T-helper 1 cell treated with Interleukin-12 subunit alpha and Interleukin-12 subunit beta and Interleukin-4 antibody, amounts not matched to agents 30 μg/mL and 1 μg/mL, for 36 hours (primary cell): Measurements from ENCODE around the gene TMEM181.
"Not testable (repeated sequence)": the region's sequence is repeated elsewhere in the genome, so short reads cannot be mapped to it uniquely, and the experiment has no call there.

ENCODE experiments used
- H3K27ac Mint-ChIP-seq: one replicate; pipeline ENCODE4 v1.8.0; 2021; ENCODE audit warnings: mild to moderate bottlenecking, mixed read lengths
- H3K27me3 Mint-ChIP-seq: one replicate; pipeline ENCODE4 v1.8.0; 2021; ENCODE audit warnings: low read depth, mixed read lengths
- H3K36me3 Mint-ChIP-seq: one replicate; pipeline ENCODE4 v1.8.0; 2021; ENCODE audit warnings: low read depth, mixed read lengths
- H3K4me1 Mint-ChIP-seq: one replicate; pipeline ENCODE4 v1.8.0; 2021; ENCODE audit warnings: low read depth, mixed read lengths
- H3K4me3 Mint-ChIP-seq: one replicate; pipeline ENCODE4 v1.8.0; 2021; ENCODE audit warnings: mild to moderate bottlenecking, moderate library complexity, mixed read lengths
- H3K9me3 Mint-ChIP-seq: one replicate; pipeline ENCODE4 v1.8.0; 2021; ENCODE audit warnings: mixed read lengths

TMEM181 gene

DNA sequence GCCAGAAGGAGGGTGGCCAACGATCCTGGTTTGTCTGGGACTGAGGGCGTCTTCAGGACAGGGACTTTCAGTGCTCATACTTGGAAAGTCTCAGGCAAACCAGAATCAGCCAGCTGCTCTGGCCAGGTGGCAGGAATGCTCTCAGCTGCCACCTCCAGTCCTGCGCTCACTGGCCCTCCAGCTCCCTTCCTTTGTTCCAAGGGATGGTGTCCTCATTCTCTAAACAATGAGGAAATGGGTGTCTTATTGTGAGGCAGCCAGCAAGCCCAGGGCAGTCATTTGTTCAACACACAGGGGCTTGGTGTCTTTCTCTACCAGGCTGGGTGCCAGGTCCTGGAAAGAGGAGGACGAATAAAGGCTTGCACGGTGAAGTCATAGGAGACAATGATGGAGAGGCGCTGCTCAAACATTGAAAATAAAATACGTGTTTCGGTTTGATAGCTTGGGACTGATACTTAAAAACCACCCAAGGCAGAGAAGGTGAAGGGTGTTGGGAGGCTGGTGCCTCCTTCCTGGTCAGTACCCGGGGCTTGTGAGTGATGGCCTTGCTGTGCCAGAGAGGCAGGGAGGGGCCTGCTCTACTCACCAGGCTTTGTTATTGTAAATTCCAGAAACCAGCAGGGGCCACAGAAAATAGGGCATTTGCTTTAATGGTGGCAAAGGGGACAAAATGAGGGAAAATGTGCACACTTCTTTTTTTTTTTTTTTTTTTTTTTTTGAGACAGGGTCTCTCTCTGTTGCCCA, 11.3 kb upstream of the TMEM181 start:
- H3K4me1 Mint-ChIP-seq: peaks cover 4% of the 10 kb centered on the region
- no peaks in the 10 kb centered on the region for H3K9me3 Mint-ChIP-seq
- H3K4me3 Mint-ChIP-seq: no peak overlapping the region
- H3K36me3 Mint-ChIP-seq: no peaks in the 10 kb centered on the region
- H3K27ac Mint-ChIP-seq: no peak overlapping the region
- H3K27me3 Mint-ChIP-seq: peaks cover 18% of the 10 kb centered on the region

DNA sequence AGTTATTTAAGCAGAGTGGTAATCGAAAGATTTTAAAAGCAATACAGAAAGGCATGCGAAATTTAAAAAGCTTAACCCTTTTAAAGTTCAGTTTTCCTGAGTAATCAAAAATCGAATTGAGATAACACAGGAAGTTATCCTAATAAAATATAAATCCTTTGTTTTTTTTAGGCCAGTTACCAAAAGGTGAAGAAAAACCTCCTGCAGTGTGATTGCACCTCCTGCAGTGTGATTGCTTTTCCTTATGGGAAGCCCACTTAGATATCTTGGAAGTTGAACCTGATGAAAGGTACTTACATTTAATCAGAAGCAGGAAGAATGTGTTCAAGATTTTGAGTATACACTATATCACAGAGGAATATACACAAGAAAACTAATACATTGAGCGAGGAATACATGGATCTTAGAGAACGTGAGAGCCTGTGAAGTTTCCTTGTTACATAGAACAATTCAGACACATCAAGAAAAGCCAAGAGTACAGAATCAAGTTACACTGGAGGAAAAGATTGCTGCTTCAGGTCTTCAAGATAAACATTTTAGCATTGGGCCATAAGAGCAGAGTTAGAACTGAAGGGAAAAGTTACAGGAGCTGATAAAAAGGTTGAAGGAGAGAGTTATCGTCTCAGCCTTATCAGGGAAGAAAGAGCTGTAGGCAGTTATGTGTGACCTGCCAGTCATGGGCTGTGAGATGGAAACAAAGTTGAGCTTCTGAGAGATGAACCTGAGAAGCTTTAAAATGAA, 7.7 kb upstream of the TMEM181 start:
- H3K4me1 Mint-ChIP-seq: peaks cover 4% of the 10 kb centered on the region
- H3K4me3 Mint-ChIP-seq: no peak overlapping the region
- H3K36me3 Mint-ChIP-seq: no peaks in the 10 kb centered on the region
- H3K9me3 Mint-ChIP-seq: no peaks in the 10 kb centered on the region
- no peak overlapping the region for H3K27ac Mint-ChIP-seq
- peaks cover 41% of the 10 kb centered on the region for H3K27me3 Mint-ChIP-seq

DNA sequence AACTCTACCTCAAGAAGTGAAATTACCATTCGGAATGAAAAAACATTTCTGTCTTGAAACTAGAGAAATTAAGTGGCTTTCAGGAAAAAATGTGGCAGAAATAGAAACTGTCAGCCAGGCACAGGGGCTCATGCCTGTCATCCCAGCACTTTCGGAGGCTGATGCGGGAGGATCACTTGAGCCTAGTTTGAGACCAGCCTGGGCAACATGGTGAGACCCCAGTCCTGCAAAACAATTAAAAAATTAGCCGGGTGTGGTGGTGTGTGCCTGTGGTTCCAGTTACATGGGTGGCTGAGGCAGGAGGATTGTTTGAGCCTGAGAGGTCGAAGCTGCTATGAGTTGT, 7.1 kb upstream of the TMEM181 start:
- no peaks in the 10 kb centered on the region for H3K9me3 Mint-ChIP-seq
- H3K36me3 Mint-ChIP-seq: no peaks in the 10 kb centered on the region
- no peak overlapping the region for H3K27ac Mint-ChIP-seq
- H3K4me1 Mint-ChIP-seq: peaks cover 4% of the 10 kb centered on the region
- H3K27me3 Mint-ChIP-seq: peaks cover 41% of the 10 kb centered on the region
- H3K4me3 Mint-ChIP-seq: no peak overlapping the region

DNA sequence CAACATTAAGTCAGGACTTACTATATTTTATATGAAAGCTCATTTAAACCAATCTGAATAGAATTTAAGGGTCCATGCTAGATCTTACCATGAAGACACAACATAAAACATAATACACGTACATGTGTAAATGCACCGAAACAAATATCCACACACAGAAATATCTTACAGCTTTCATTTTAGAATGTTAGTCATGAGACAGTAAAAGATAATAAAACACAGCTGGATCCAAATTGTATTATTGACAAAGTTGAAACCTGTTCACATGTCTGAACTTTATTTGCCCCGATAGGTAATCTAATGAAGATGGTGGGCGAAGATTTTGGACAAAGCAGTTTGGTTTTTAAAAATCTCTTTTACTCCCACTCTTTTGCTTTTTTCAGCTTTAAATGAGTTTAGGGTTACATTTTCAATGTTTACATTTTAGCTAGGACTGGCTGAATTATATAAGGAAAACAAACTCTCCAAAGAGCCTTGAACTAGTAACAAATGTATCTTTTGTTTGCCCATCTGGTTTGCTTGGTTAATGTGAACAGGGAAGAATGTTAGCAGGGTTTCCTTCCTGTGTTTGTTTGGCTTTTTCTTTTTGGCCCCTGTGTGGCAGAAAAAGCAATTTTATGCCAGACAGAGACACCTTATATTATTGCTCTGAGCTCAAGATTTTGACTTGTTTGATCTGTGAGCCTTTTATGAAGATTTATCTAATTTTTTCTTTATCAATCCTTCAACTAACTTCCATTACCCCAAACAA, 5.1 kb upstream of the TMEM181 start:
- Mint-ChIP-seq H3K27me3 (peaks cover 41% of the 10 kb centered on the region), H3K9me3 (no peaks in the 10 kb centered on the region), H3K36me3 (no peaks in the 10 kb centered on the region), H3K27ac (no peak overlapping the region), H3K4me3 (no peak overlapping the region), H3K4me1 (peaks cover 10% of the 10 kb centered on the region)

DNA sequence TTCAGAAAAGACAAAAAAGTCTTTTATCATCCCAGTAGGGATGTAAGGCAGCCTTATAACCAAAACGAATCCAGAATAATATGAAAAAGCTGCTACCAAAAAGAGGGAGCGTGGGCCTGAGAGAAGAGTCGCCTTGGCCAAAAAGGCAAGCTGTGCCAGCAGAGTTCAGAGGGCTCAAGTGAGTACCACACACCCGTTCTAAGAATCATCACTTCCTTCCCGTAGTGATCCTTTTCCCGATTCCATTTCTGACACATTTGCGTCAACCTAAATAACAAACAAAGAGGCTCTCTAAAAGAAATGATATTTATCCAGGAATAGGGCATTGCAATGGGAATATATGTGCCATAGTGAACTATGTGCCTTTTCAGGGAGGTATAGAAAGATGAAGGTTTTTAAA, 3.8 kb upstream of the TMEM181 start:
- H3K27ac Mint-ChIP-seq: no peak overlapping the region
- H3K9me3 Mint-ChIP-seq: no peaks in the 10 kb centered on the region
- H3K27me3 Mint-ChIP-seq: peaks cover 41% of the 10 kb centered on the region
- H3K4me3 Mint-ChIP-seq: no peak overlapping the region
- peaks cover 2% of the 10 kb centered on the region for H3K36me3 Mint-ChIP-seq
- peaks cover 15% of the 10 kb centered on the region for H3K4me1 Mint-ChIP-seq

GRCh38 chr6:158557110-158557509, 2.8 kb upstream of the TMEM181 start:
- H3K4me1 Mint-ChIP-seq: peaks cover 25% of the 10 kb centered on the region

DNA sequence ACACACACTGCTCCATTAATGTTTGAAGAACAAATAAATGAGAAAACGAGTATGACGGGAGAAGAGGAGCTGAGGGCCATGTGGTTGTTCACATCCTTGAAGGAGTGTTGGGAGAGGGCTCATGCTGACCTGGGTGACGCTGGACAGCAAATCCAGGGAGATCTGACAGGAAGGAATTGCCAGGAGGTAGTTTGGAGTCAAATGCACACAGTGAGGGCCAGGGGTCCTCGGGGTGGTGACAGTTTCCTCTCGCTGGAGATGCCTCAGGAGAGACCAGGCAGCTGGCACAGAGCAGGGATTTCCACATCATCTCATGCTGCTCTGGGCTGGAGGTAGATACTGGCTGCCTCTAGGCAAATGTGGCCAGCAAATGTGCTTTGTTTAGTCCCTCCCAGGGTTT, 2.0 kb upstream of the TMEM181 start:
- Mint-ChIP-seq H3K27me3 (peaks cover 30% of the 10 kb centered on the region), H3K27ac (no peak overlapping the region), H3K4me3 (no peak overlapping the region), H3K4me1 (peaks cover 26% of the 10 kb centered on the region), H3K36me3 (peaks cover 7% of the 10 kb centered on the region), H3K9me3 (no peaks in the 10 kb centered on the region)

More at GRCh38 chr6:158557110-158557509, 2.8 kb upstream of the TMEM181 start:
- not testable (repeated sequence) for H3K36me3 Mint-ChIP-seq, H3K9me3 Mint-ChIP-seq, H3K4me3 Mint-ChIP-seq, H3K27ac Mint-ChIP-seq
- peaks cover 36% of the 10 kb centered on the region for H3K27me3 Mint-ChIP-seq

DNA sequence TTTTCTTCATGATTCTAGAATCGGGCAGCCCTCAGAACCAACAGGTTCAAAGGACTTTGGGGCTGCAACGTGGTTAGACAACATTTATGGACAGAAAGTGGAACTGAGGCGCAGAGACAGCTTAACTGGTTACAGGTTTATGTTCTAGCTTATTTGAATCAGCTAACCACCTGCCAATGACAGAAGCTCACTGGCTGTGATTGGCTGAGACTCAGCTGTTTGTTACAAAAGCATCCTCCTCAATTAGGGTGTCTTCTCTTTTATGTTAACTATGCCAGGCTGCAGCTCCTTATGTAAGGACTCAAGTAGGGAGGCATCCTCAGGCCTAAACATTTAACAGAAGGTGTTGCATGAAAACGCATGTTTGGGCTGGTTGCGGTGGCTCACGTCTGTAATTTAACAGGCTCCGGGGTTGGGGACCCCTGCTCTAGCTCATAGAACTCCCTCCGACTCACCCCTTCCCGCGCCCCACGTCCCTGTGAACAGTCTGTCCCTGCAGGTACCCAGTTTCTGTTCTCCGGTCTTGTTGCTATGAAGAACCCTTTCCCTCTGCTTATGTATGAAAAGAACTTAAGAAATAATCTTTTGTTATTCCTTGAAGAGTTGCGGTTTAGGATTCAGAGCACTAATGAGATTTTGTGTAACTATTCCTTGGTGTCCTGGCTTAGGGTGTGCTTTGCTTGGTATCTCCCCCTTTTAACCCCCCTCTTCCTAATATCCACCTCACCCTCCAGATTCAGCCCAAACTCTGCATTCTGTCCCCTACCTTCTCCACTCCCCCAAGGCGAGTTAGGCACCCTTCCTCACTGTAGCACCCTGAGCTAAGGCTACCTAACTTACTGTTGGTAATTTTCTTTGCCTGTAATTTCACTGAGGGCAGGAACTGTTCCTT, 1.2 kb upstream of the TMEM181 start:
- H3K4me1 Mint-ChIP-seq: peaks cover 26% of the 10 kb centered on the region
- H3K36me3 Mint-ChIP-seq: peaks cover 8% of the 10 kb centered on the region
- H3K27me3 Mint-ChIP-seq: peaks cover 30% of the 10 kb centered on the region
- no peaks in the 10 kb centered on the region for H3K9me3 Mint-ChIP-seq
- H3K4me3 Mint-ChIP-seq: peak overlapping the region; percentile 64
- H3K27ac Mint-ChIP-seq: peak overlapping the region; percentile 65

GRCh38 chr6:158559338-158559894, 475 bp upstream of the TMEM181 start:
- Mint-ChIP-seq H3K27ac (peak overlapping the region; percentile 65), H3K4me1 (peaks cover 28% of the 10 kb centered on the region), H3K9me3 (no peaks in the 10 kb centered on the region), H3K4me3 (peak overlapping the region; percentile 64), H3K27me3 (peaks cover 28% of the 10 kb centered on the region), H3K36me3 (peaks cover 8% of the 10 kb centered on the region)

DNA sequence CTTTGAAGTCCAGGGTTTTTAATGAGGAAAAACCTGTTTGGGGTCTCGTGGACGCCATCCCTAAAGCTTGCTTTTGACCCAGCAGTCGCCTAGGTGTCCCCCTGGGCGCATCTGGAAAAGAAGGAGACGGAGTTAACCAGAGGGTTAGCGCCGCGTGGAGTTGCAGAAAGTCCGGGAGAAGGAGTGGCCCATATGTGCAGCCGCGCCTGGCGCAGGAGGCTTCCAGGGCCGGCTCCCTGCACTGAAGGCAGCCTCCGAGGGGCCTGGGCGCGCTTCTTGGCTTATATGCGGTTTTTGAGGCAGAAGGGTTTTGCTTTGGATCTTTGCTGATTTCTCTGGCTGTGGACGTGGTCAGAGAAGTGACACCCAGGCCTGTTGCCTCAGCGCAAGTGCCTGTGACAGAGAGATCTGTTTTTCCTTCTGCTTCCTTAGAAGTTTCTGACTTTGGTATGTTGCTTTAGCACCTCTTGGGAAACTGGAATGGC, 987 bp downstream of the TMEM181 start:
- Mint-ChIP-seq H3K27ac (peak overlapping the region; percentile 97), H3K36me3 (peaks cover 11% of the 10 kb centered on the region), H3K27me3 (peaks cover 15% of the 10 kb centered on the region), H3K4me1 (peaks cover 37% of the 10 kb centered on the region), H3K9me3 (no peaks in the 10 kb centered on the region), H3K4me3 (peak overlapping the region; percentile 98)

GRCh38 chr6:158561321-158561884, 1.5 kb downstream of the TMEM181 start:
- Mint-ChIP-seq H3K4me3 (peak overlapping the region; percentile 98), H3K27me3 (peaks cover 10% of the 10 kb centered on the region), H3K36me3 (peaks cover 11% of the 10 kb centered on the region), H3K27ac (peak overlapping the region; percentile 97), H3K4me1 (peaks cover 40% of the 10 kb centered on the region), H3K9me3 (no peaks in the 10 kb centered on the region)

DNA sequence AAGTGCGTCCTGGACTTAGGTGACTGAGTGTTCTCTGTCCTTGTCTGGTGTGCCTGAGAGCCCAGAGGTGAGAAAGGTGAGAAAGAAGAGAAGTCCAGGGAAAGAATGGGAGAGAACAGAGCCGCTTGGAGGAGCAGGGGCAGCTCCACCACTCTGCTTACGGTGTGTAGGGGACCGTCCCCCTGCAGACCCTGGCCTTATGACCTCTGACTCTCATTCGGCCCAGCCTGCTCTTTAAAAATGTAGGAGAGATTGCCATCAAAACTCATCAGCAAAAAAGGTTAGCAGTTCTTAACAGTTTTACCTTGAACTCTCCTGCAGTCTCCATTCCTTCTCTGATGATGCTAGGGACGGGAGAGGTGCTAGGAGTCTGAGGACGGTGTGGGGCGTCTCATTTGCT, 2.0 kb downstream of the TMEM181 start:
- peaks cover 45% of the 10 kb centered on the region for H3K4me1 Mint-ChIP-seq
- H3K36me3 Mint-ChIP-seq: peaks cover 11% of the 10 kb centered on the region
- H3K4me3 Mint-ChIP-seq: peak overlapping the region; percentile 28
- peaks cover 6% of the 10 kb centered on the region for H3K27me3 Mint-ChIP-seq
- H3K27ac Mint-ChIP-seq: peak overlapping the region; percentile 20
- H3K9me3 Mint-ChIP-seq: no peaks in the 10 kb centered on the region

GRCh38 chr6:158564243-158565121, 4.6 kb downstream of the TMEM181 start:
- H3K4me1 Mint-ChIP-seq: peaks cover 57% of the 10 kb centered on the region
- H3K4me3 Mint-ChIP-seq: peak overlapping the region; percentile 20
- H3K27me3 Mint-ChIP-seq: no peaks in the 10 kb centered on the region
- H3K27ac Mint-ChIP-seq: peak overlapping the region; percentile 72
- H3K36me3 Mint-ChIP-seq: peaks cover 15% of the 10 kb centered on the region
- H3K9me3 Mint-ChIP-seq: no peaks in the 10 kb centered on the region
